NCI-H2029 (cell line): ENCODE measurements around the gene GIMAP5.

ENCODE experiments used
- DNase-seq: peaks from one replicate; lab custom pipeline; 2025; lab: John Stamatoyannopoulos, UW

Gene GIMAP5

DNA sequence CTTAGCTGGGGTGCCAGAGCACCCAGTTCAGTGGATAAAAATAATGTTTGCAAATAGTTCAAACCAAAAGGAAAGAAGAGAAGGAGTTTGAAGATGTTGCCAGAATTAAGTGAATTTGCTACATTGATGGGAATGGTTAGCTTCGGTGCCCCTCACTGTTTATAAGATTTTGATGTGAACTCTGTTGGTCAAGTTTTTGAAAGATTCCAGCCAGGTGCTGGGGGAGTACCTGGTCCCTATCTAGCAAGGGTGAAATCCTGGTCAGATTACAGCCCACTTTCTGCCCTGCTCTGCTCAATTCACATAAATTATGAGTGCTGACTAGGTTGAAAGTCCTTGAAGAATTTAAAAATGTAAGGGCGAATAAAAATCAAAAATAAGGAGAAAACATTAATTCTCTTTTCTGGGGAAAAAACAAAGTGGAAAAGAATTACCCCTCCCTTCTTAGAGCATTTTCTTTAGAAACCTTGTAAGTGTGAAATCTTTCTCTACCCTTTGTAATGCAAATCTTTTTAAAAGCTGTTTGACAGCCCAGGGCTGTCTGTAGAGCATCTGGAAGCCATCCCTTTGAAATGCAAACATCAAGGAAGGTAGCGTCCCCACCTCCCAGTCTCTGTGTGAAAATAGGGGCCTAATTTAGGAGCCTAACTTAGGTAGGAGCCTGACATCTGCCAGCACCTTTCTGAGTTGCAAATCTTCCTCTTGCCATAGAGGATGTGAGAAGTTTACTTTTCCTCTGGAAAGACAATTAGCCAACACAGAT, 1.4 kb upstream of the GIMAP5 start:
- no peak for DNase-seq

- DNase-seq: no peak
These were observed 354 bp upstream of the GIMAP5 start for GRCh38 chr7:150736864-150737263.

GRCh38 chr7:150738092-150738491, 874 bp downstream of the GIMAP5 start:
- no peak for DNase-seq

DNA sequence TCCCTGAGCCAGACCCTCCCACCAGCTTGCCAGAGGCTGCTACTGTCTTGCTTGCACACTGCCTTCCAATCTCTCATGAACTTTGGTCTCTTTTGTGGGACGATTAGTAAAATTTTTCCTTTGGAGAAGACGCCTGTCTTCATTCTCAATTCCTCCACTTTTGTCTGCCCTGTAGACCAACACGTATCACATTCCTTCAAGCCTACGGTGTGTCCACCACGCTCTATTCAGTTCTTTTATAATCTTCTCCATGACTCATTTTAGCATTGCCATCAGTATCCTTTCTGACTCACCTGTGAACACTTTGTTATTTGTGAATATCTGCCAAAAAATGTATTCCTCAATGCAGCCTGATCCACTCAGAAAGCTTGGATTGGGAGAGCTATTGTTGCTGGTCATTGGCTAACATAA, 1.4 kb downstream of the GIMAP5 start:
- no peak for DNase-seq

- no peak for DNase-seq
These were observed 1.8 kb downstream of the GIMAP5 start for GRCh38 chr7:150739033-150739432.

DNA sequence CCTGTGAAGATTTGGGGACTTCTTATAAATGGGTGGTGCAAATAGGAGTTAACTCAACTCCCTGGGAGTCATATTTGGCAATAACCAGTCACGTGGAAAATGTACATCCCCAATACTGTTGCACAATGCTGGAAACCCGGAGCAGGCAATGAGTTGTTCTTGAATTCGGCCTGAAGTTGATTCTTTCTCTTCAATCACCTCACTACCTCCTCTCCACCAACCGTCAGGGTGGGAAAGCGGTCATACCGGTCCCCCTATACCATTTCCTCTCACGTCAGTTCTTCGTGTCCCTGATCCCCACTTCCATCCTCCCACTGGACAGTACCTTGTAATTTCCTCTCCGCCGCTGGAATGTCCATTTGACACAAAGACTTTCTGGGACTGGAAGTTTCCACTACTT, 2.8 kb downstream of the GIMAP5 start:
- no peak for DNase-seq

- no peak for DNase-seq
These were observed 5.2 kb downstream of the GIMAP5 start for GRCh38 chr7:150742286-150742968.

- no peak for DNase-seq
These were observed 6.9 kb downstream of the GIMAP5 start for GRCh38 chr7:150744041-150744656.

DNA sequence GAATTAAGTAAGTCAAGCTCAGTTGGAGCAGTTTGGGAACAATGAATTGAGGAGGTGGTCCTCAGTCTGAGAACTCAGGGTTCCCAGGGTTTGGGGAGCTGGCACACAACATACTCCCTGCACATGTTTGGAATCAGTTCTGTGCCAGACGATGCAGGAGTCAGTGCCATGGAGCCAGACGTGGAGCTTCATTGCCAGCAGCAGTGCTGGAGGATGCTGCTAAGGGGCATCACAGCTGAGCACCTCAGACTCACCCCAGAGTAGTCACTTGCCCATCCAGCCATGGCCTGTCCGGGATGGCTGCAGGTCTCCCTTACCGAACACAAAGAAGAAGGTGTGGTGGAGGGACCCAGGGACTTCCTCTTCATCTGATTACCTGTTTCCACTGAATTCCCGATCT, 7.9 kb downstream of the GIMAP5 start:
- DNase-seq: no peak

DNA sequence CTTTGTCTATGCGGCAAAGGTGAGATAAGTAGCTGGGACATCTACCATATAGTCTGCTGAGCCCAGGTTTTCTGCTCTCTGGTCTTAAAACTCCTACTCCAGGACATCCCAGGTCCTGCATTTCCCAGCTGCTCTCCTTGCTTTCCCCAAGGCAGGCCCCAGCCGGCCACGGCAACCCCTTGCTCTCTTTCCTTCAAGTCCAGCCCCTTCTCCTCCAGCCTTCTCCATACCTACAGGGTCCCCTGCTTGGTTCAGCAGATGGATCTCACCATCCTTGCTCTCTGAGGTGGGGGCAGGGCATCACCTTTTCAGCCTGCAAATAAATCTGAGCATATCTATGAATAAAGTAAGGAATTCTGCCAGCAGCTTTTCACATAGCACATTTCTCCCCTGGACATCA, 8.7 kb downstream of the GIMAP5 start:
- no peak for DNase-seq

GRCh38 chr7:150746921-150747320, 9.7 kb downstream of the GIMAP5 start:
- DNase-seq: no peak

GRCh38 chr7:150748376-150748775, 11.2 kb downstream of the GIMAP5 start:
- no peak for DNase-seq

GRCh38 chr7:150751702-150752101, 14.5 kb downstream of the GIMAP5 start:
- DNase-seq: no peak

GRCh38 chr7:150753239-150753638, 16.0 kb downstream of the GIMAP5 start:
- DNase-seq: no peak

DNA sequence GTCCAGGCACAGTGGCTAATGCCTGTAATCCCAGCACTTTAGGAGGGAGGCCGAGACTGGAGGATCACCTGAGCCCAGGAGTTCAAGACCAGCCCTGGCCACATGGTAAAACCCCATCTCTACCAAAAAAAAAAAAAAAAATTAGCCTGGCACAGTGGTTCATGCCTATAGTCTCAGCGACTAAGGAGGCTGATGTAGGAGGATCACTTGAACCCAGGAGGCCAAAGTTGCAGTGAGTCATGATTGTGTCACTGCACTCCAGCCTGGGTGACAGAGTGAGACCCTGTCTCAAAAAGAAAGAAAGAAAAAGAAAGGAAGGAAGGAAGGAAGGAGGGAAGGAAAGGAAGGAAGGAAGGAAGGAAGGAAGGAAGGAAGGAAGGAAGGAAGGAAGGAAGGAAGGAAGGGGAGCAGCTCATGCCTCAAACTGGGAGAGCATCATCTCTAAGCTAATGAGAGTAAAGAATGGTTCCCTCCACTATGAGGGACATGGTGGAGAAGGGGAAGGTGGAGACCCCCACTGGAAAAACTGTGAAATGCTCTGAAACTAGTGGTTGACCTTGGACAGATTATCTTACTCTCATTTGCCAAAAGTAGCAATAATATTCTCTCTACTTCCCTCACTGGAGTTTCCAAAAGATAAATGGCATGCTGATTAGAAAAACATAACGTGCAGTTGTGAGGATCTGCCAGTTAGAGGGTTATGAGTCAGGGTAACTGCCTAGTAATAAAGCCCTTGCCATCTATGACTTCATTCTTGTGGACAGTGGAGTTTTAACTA, 16.8 kb downstream of the GIMAP5 start:
- DNase-seq: no peak

DNA sequence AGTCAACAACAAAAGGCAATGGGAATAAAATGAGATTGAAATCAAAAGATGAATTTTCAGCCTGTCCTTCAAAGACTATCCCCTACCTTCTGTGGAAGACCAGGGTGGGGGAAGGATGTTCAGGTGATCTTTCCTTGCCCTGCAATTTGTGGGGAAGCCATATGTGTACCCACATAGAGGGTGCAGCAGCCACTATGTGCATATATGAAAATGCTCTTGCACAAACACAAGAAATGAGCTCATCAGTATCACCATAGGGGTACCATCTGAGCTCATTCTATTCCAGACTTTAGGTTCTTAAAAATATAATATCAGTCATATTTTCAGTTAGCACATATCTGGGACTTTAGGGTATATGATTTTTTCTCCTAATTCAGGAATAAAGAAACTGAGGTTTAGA, 17.7 kb downstream of the GIMAP5 start:
- DNase-seq: no peak

DNA sequence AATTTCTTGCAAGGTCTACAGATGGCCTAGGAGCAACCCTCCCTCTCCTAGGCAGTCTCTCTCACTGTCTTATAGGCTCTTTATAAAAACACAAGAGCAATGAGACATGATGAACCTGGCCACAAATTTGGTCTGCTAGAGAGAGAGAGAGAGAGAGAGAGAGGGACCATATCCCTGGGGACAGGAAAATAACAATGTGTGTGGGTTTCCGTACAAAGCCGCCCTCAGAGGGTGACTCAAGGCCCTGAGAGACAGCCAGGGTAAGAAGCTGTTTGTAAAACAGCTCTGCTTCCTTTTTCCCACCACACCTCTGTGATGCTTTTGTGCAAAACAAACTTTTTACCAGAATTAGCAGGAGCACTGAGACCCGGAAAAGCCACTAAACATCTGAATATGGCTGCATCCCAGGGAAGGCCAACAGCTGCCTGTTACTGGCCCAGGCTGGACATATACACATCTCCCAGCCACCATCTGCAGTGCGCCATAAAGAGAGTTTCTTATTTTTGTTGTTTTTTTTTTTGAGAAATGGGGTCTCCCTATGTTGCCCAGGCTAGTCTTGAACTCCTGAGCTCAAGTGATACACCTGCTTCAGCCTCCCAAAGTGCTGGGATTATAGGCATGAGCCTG, 18.4 kb downstream of the GIMAP5 start:
- no peak for DNase-seq

DNA sequence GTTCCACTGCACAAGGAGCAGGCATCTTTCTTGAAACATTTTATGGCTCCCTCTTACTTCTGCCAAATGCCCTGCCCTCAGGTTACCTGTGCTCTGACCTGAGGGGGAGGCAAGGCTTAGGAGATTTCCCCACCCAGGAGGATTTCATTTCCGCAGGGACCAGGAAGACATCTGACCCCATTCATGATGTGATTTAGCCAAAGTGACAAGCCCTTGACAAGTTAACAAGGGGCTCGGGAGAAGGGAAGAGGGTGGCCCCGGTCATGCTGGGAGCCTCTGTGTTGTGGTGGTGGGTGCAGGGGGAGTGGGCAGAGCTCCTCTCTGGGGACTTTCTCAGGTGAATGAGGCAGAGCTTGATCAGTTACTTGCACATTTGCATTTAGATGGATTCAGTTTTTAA, 18.9 kb downstream of the GIMAP5 start:
- DNase-seq: no peak

DNA sequence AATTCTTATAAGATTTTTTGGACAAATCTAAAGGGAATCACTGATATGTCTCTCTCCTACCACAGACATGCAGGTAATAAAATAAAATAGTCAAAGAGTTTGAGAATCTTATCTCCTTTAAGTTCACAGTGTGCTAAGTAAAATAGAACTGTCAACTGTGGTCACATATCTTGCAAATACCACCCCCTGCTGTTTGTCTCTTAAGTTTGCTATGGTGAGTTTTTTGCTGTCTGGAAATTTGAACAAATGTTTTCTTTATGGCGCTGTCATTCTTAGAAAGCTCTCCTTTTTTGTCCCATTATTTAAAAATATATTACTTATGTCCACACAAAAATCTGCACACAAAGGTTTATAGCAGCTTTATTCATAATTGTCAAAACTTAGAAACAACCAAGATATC, 19.6 kb downstream of the GIMAP5 start:
- no peak for DNase-seq

DNA sequence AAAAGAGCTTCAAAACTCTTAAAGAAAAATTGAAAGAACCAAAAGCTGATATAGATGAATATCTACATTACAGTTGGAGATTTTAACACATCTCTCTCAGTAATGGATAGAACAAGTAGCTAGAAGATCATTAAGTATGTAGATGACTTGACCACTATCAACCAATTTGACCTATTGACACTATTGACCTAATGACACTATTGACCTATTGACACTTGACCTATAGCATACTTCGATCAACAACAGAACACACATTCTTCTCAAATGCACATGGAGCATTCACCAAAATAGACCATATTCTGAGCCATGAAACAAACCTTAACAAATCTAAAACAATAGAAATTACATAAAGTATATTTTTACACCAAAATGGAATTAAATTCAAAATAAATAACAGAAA, 22.3 kb downstream of the GIMAP5 start:
- no peak for DNase-seq

- no peak for DNase-seq
These were observed 29.1 kb downstream of the GIMAP5 start for GRCh38 chr7:150766334-150766709.

DNA sequence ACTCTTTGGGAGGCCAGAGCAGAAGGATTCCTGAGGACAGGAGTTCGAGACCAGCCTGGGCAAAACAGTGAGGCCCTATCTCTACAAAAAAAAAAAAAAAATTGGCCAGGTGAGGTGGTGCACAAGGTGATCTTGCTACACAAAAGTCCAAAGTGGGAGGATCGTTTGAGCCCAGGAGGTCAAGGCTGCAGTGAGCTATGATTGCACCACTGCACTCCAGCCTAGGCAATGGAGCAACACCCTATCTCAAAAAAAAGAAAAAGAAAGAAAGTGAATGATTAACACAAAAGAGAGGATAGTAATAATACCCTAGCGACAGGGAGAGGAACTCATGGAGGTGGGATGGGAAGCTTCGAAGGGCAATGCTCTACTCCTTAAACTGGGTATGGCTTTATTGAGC, 32.5 kb downstream of the GIMAP5 start:
- no peak for DNase-seq
